HepG2 (cell line): ENCODE data around the gene MNAT1. TPM values are rescaled to one million over a fixed set of nuclear protein-coding genes. Genes with fewer than 3 reads are reported as not detected.

Source experiments
- ARID5B ChIP-seq: IDR thresholded peaks from 2 replicates; pipeline ENCODE4 v1.4.0; 2020; ENCODE audit warnings: mild to moderate bottlenecking, missing genetic modification reagents
- CBFB ChIP-seq: sonication (generic); formaldehyde crosslinking; IDR thresholded peaks from 2 replicates; pipeline ENCODE4 v1.4.0; 2020; ENCODE audit warnings: missing genetic modification reagents
- CCAR2 ChIP-seq: fragments of 200-400 bp; formaldehyde crosslinking; optimal IDR thresholded peaks from 2 replicates; pipeline ENCODE3; 2018; ENCODE audit warnings: low read depth, mild to moderate bottlenecking, low read length, moderate library complexity
- EZH2 ChIP-seq: conservative IDR thresholded peaks from 2 replicates; pipeline ENCODE4 v1.6.1; 2012; ENCODE audit warnings: mild to moderate bottlenecking, low read depth, low read length, moderate library complexity
- HNRNPLL ChIP-seq: fragments of 200-400 bp; formaldehyde crosslinking; IDR thresholded peaks from 2 replicates; pipeline ENCODE4 v1.6.1; 2017; ENCODE audit warnings: mild to moderate bottlenecking, low read depth, low read length; ENCODE audit not compliant: poor library complexity, severe bottlenecking
- MAFK ChIP-seq, 2 experiments: IDR thresholded peaks in 1 of 2; conservative IDR thresholded peaks in 1 of 2; 2 replicates each; pipeline ENCODE4 v1.6.1; 2011; ENCODE audit warnings: improper control_type of control experiment in 2 of 2, low read length in 2 of 2
- ONECUT2 ChIP-seq: sonication (generic); formaldehyde crosslinking; IDR thresholded peaks from 2 replicates; pipeline ENCODE4 v1.4.0; 2020; ENCODE audit warnings: missing genetic modification reagents
- PPARG ChIP-seq: conservative IDR thresholded peaks from 2 replicates; pipeline ENCODE4 v1.6.1; 2016; ENCODE audit warnings: missing biosample characterization, missing genetic modification reagents
- SRSF9 ChIP-seq: fragments of 200-400 bp; formaldehyde crosslinking; IDR thresholded peaks from 2 replicates; pipeline ENCODE4 v1.6.1; 2018; ENCODE audit warnings: borderline replicate concordance, mild to moderate bottlenecking, low read depth, low read length; ENCODE audit not compliant: insufficient read depth, poor library complexity, severe bottlenecking
- TAF1 ChIP-seq: sonication (generic); formaldehyde crosslinking; IDR thresholded peaks from 2 replicates; pipeline ENCODE4 v1.4.0; 2020; ENCODE audit warnings: missing genetic modification reagents
- TAF15 ChIP-seq: fragments of 200-400 bp; formaldehyde crosslinking; IDR thresholded peaks from one replicate; pipeline ENCODE4 v1.6.1; 2018; ENCODE audit warnings: mild to moderate bottlenecking, low read depth, low read length; ENCODE audit not compliant: poor library complexity, severe bottlenecking
- TARDBP ChIP-seq: sonication (generic); formaldehyde crosslinking; IDR thresholded peaks from 2 replicates; pipeline ENCODE4 v1.8.0; 2022; ENCODE audit warnings: mild to moderate bottlenecking, missing genetic modification reagents
- THAP9 ChIP-seq: sonication (generic); formaldehyde crosslinking; IDR thresholded peaks from 2 replicates; pipeline ENCODE4; 2020; ENCODE audit warnings: missing genetic modification reagents, mild to moderate bottlenecking, borderline replicate concordance
- TSC22D2 ChIP-seq: sonication (generic); formaldehyde crosslinking; IDR thresholded peaks from 2 replicates; pipeline ENCODE4 v1.5.1; 2020; ENCODE audit warnings: missing genetic modification reagents, mild to moderate bottlenecking, borderline replicate concordance
- ZNF142 ChIP-seq: sonication (generic); formaldehyde crosslinking; IDR thresholded peaks from 2 replicates; pipeline ENCODE4 v1.4.0; 2020; ENCODE audit warnings: missing genetic modification reagents
- ZNF530 ChIP-seq: sonication (generic); formaldehyde crosslinking; IDR thresholded peaks from 2 replicates; pipeline ENCODE4 v1.5.0; 2020; ENCODE audit warnings: low read depth, mild to moderate bottlenecking, missing genetic modification reagents
- polyA plus RNA-seq, 8 experiments: library from polyadenylated mRNA; depleted of rRNA in 3 of 8; stranded (reverse) in 7 of 8; unstranded in 1 of 8; fragments of >200 nt; fragmentation: Illumina TruSeq in 4 of 8; extraction: Trizol in 4 of 8; gene quantifications; 2 replicates each; pipeline versions ENCODE4 v1.2.1 to v1.2.3, GENCODE V29; 2011 to 2016; ENCODE audit warnings: low read depth in 4 of 8, missing spikeins in 1 of 8, mixed read lengths in 1 of 8; ENCODE audit not compliant: insufficient read depth in 1 of 8
- total RNA-seq, 5 experiments: library from RNA; depleted of rRNA; stranded (reverse); fragments of >200 nt; fragmentation: Illumina TruSeq; extraction: Trizol; gene quantifications; 2 replicates each; pipeline ENCODE4 v1.2.3, GENCODE V29; 2016; ENCODE audit warnings: low read depth in 1 of 5

MNAT1 gene
- total and polyA plus RNA-seq, 2 of the 13 experiments (the other 11 are each of a cell fraction or from before 2014, with no cell fraction given), result 49.2 to 94.8 TPM

GRCh38 chr14:60721326-60722106, 13.0 kb upstream of the MNAT1 start (continued):
- TF ChIP-seq HNRNPLL, result peak; percentile 98
- TF ChIP-seq TAF15, result no peak
- 0 out of 2 replicates have a peak, but pooled peaks have one; percentile 31 for TF ChIP-seq ZNF142 (CRISPR knock-in tag)
- TF ChIP-seq CBFB (CRISPR knock-in tag), result no peak
- TF ChIP-seq TAF1, result no peak
- TF ChIP-seq ONECUT2 (CRISPR knock-in tag), result no peak
- TF ChIP-seq PPARG (CRISPR knock-in tag), result no peak
- TF ChIP-seq CCAR2, result no peak
- peak; percentile 83; the same call in 1 of the 2 replicates for TF ChIP-seq TSC22D2 (CRISPR knock-in tag)
- no peak for TF ChIP-seq MAFK (conservative IDR thresholded peaks at IDR 0.05 in 1 of 2, IDR thresholded peaks at IDR 0.05 in 1 of 2; ENCODE audit: low read length in 2 of 2)
- no peak for TF ChIP-seq THAP9 (CRISPR knock-in tag)
- TF ChIP-seq SRSF9, result no peak
- TF ChIP-seq ZNF530 (CRISPR knock-in tag), result no peak
- no peak for TF ChIP-seq TARDBP
- TF ChIP-seq EZH2, result no peak
- peak; percentile 44 for TF ChIP-seq ARID5B (CRISPR knock-in tag)
